Nephron progenitor cell (in vitro differentiated cells): ENCODE results near the gene TBC1D4.
A peak's percentile ranks its signal among the peaks of the same experiment; 100 is the strongest.

Source experiments
- DNase-seq: peaks from one replicate; pipeline ENCODE4 v3.0.0; 2021
- H3K27ac Mint-ChIP-seq: 2 replicates; pipeline ENCODE4 v1.8.0; 2021; ENCODE audit warnings: mild to moderate bottlenecking, moderate library complexity, mixed read lengths
- H3K27me3 Mint-ChIP-seq: 2 replicates; pipeline ENCODE4 v1.8.0; 2021; ENCODE audit warnings: mild to moderate bottlenecking, low read depth, mixed read lengths; ENCODE audit not compliant: poor library complexity
- H3K36me3 Mint-ChIP-seq: 2 replicates; pipeline ENCODE4 v1.8.0; 2021; ENCODE audit warnings: low read depth, mixed read lengths
- H3K4me1 Mint-ChIP-seq: 2 replicates; pipeline ENCODE4 v1.8.0; 2021; ENCODE audit warnings: mixed read lengths
- H3K4me3 Mint-ChIP-seq: 2 replicates; pipeline ENCODE4 v1.8.0; 2021; ENCODE audit warnings: mild to moderate bottlenecking, moderate library complexity, mixed read lengths
- H3K9me3 Mint-ChIP-seq: 2 replicates; pipeline ENCODE4 v1.8.0; 2021; ENCODE audit warnings: mild to moderate bottlenecking, moderate library complexity, mixed read lengths
- TF ChIP-seq, protein P1 (sequence below): fragments of 200-600 bp; sonication (generic); IDR thresholded peaks from 2 replicates; pipeline ENCODE4 v1.5.0; 2021; ENCODE audit warnings: antibody characterized with exemption

The TBC1D4 gene

GRCh38 chr13:75482820-75483079, 781 bp upstream of the TBC1D4 start:
- Mint-ChIP-seq H3K36me3 (no peaks in the 10 kb centered on the region), H3K9me3 (no peaks in the 10 kb centered on the region), H3K4me1 (peaks cover 38% of the 10 kb centered on the region), H3K27me3 (peaks cover 7% of the 10 kb centered on the region), H3K27ac (peak overlapping the region; percentile 99), H3K4me3 (peak overlapping the region; percentile 93)
- TF ChIP-seq, protein P1, sequence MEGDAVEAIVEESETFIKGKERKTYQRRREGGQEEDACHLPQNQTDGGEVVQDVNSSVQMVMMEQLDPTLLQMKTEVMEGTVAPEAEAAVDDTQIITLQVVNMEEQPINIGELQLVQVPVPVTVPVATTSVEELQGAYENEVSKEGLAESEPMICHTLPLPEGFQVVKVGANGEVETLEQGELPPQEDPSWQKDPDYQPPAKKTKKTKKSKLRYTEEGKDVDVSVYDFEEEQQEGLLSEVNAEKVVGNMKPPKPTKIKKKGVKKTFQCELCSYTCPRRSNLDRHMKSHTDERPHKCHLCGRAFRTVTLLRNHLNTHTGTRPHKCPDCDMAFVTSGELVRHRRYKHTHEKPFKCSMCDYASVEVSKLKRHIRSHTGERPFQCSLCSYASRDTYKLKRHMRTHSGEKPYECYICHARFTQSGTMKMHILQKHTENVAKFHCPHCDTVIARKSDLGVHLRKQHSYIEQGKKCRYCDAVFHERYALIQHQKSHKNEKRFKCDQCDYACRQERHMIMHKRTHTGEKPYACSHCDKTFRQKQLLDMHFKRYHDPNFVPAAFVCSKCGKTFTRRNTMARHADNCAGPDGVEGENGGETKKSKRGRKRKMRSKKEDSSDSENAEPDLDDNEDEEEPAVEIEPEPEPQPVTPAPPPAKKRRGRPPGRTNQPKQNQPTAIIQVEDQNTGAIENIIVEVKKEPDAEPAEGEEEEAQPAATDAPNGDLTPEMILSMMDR: no peak
- no peak for DNase-seq

- TF ChIP-seq, protein P1: no peak
- peak; percentile 66 for DNase-seq
- Mint-ChIP-seq H3K27ac (no peak overlapping the region), H3K4me1 (peaks cover 39% of the 10 kb centered on the region), H3K9me3 (no peaks in the 10 kb centered on the region), H3K27me3 (peaks cover 7% of the 10 kb centered on the region), H3K4me3 (peak overlapping the region; percentile 95), H3K36me3 (no peaks in the 10 kb centered on the region)
These were observed 546 bp downstream of the TBC1D4 start for GRCh38 chr13:75481176-75482069.

DNA sequence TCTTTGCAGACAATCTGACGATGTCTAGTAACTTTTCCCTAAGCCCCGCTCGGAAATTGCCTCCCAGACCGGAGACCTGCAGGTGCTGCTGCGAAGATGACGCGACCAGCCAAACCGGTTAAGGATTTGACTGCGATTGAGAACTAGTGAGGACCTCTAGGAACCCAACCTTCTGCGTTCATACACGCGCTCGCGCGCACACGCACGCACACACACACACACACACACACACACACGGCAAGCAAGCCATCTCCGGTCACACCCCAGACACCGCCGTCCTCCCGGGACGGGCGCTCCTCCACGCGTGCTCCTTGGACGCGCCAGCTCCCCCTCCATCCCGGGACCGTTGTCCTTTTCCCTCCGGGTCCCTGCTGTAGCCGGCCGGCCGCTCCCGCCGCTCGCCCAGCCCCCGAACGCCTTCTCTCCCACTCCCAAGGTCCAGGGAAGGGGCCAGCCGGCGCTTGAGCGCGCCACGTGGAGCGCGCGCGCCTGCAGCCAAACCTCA, 1.2 kb downstream of the TBC1D4 start:
- Mint-ChIP-seq H3K4me3 (peak overlapping the region; percentile 95), H3K9me3 (no peaks in the 10 kb centered on the region), H3K36me3 (no peaks in the 10 kb centered on the region), H3K27me3 (peaks cover 5% of the 10 kb centered on the region), H3K27ac (peak overlapping the region; percentile 13), H3K4me1 (peaks cover 35% of the 10 kb centered on the region)
- TF ChIP-seq, protein P1: no peak
- peak; percentile 61 for DNase-seq

DNA sequence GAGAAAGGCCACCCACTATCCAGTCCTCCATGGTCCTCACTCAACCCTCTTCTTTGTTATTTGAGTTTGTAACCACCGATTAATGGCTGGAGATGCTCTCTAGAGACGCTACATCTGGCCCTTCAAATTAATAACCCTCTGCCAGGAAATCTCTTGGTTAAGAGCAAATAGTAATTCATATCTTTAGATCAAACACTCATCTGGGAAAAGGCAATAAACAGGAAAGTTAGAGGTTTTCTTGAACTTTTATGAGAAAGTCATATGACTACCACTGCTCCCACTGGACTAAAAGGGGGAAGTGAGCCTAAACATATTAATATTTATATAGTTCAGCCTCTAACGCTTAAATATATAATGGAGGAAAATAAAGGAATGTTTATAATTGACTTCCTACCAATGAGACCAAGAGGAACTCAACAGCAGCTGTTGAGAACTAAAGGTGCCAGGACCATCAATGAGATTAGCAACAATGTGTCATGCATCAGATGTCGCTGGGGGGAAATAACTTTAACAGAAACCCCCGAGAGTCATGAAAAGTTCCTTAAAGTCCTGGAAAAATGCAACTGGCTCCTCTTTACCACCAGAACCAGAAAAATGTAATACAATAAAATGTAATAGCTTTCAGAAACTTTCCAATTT, 2.7 kb downstream of the TBC1D4 start:
- peaks cover 5% of the 10 kb centered on the region for H3K27me3 Mint-ChIP-seq
- peaks cover 35% of the 10 kb centered on the region for H3K4me1 Mint-ChIP-seq
- H3K4me3 Mint-ChIP-seq: peak overlapping the region; percentile 95

GRCh38 chr13:75478659-75479058, 3.3 kb downstream of the TBC1D4 start:
- Mint-ChIP-seq H3K27ac (no peak overlapping the region), H3K4me1 (peaks cover 35% of the 10 kb centered on the region), H3K9me3 (no peaks in the 10 kb centered on the region), H3K4me3 (no peak overlapping the region), H3K36me3 (peaks cover 4% of the 10 kb centered on the region), H3K27me3 (peaks cover 5% of the 10 kb centered on the region)
- TF ChIP-seq, protein P1: no peak
- DNase-seq: no peak

More for the DNA sequence above, 2.7 kb downstream of the TBC1D4 start:
- H3K9me3 Mint-ChIP-seq: no peaks in the 10 kb centered on the region
- no peak for DNase-seq
- no peak overlapping the region for H3K27ac Mint-ChIP-seq
- no peaks in the 10 kb centered on the region for H3K36me3 Mint-ChIP-seq
- TF ChIP-seq, protein P1: no peak
